Measurements from ENCODE around the gene FOXJ3.

GRCh38 chr1:42155362-42155761, 179.7 kb downstream of the FOXJ3 start:
- no peak for TF ChIP-seq CTCF (IDR thresholded peaks at IDR 0.05 in 4 of 5, conservative IDR thresholded peaks at IDR 0.05 in 1 of 5)
- no peak for TF ChIP-seq POLR2A (IDR thresholded peaks at IDR 0.05)
